GM18502 (cell line): ENCODE data around the gene SHROOM3.

Experiments
- ATAC-seq: cut with Tn5 transposase; IDR thresholded peaks from one replicate; pipeline ENCODE4 v1.9.1; 2021; ENCODE audit warnings: mild to moderate bottlenecking; ENCODE audit not compliant: unreplicated experiment, poor library complexity

SHROOM3 gene

GRCh38 chr4:76787898-76788297 lies 352.9 kb downstream of the SHROOM3 start:
- ATAC-seq = no peak

- no peak for ATAC-seq
These were observed 355.3 kb downstream of the SHROOM3 start for GRCh38 chr4:76790377-76790776.

- ATAC-seq = no peak
These were observed 356.4 kb downstream of the SHROOM3 start for GRCh38 chr4:76791479-76791878.

GRCh38 chr4:76792418-76792817 lies 357.4 kb downstream of the SHROOM3 start:
- ATAC-seq = no peak

- ATAC-seq = no peak
These were observed 360.2 kb downstream of the SHROOM3 start for GRCh38 chr4:76795243-76795642.

- ATAC-seq = no peak
These were observed 364.1 kb downstream of the SHROOM3 start for GRCh38 chr4:76799140-76799539.

GRCh38 chr4:76799718-76800117 lies 364.7 kb downstream of the SHROOM3 start:
- no peak for ATAC-seq

GRCh38 chr4:76800902-76801301 lies 365.9 kb downstream of the SHROOM3 start:
- peak; percentile 83 for ATAC-seq

GRCh38 chr4:76801621-76802235 lies 366.7 kb downstream of the SHROOM3 start:
- ATAC-seq = no peak

- ATAC-seq = no peak
These were observed 367.4 kb downstream of the SHROOM3 start for GRCh38 chr4:76802236-76803021.

GRCh38 chr4:76803522-76803921 lies 368.5 kb downstream of the SHROOM3 start:
- no peak for ATAC-seq

- no peak for ATAC-seq
These were observed 369.1 kb downstream of the SHROOM3 start for GRCh38 chr4:76804096-76804495.

GRCh38 chr4:76806346-76806745 lies 371.3 kb downstream of the SHROOM3 start:
- no peak for ATAC-seq

GRCh38 chr4:76806757-76807156 lies 371.7 kb downstream of the SHROOM3 start:
- no peak for ATAC-seq

GRCh38 chr4:76809594-76810305 lies 374.7 kb downstream of the SHROOM3 start:
- no peak for ATAC-seq

- ATAC-seq = no peak
These were observed 376.8 kb downstream of the SHROOM3 start for GRCh38 chr4:76811604-76812412.

GRCh38 chr4:76813070-76813469 lies 378.0 kb downstream of the SHROOM3 start:
- no peak for ATAC-seq

- ATAC-seq = no peak
These were observed 386.6 kb downstream of the SHROOM3 start for GRCh38 chr4:76821641-76822040.

- ATAC-seq = no peak
These were observed 387.3 kb downstream of the SHROOM3 start for GRCh38 chr4:76822303-76822702.

GRCh38 chr4:76823495-76823894 lies 388.5 kb downstream of the SHROOM3 start:
- no peak for ATAC-seq

- ATAC-seq = no peak
These were observed 395.6 kb downstream of the SHROOM3 start for GRCh38 chr4:76830612-76830963.
